PFSK-1 (cell line): ENCODE measurements around the gene USP31.

Source experiments
- FOXP2 ChIP-seq: optimal IDR thresholded peaks from 2 replicates; pipeline ENCODE3; 2011; ENCODE audit warnings: borderline replicate concordance, control low read depth, inconsistent platforms; ENCODE audit not compliant: insufficient read depth; ENCODE audit errors: extremely low read length, extremely low read depth
- POLR2AphosphoS5 ChIP-seq: IDR thresholded peaks from 2 replicates; pipeline ENCODE4 v1.6.1; 2012; ENCODE audit warnings: low read depth, mild to moderate bottlenecking, control low read depth, low read length, moderate library complexity
- REST ChIP-seq, 2 experiments: IDR thresholded peaks; 2 replicates each; pipeline versions ENCODE4 v1.6.1 to v1.8.0; 2011 to 2012; ENCODE audit warnings: low read depth in 2 of 2, low read length in 2 of 2, control low read depth in 1 of 2, inconsistent platforms in 1 of 2, mild to moderate bottlenecking in 1 of 2, moderate library complexity in 1 of 2; ENCODE audit not compliant: insufficient read depth in 1 of 2
- SIN3A ChIP-seq: IDR thresholded peaks from 2 replicates; pipeline ENCODE4 v1.6.1; 2012; ENCODE audit warnings: mild to moderate bottlenecking, low read length, moderate library complexity, borderline replicate concordance; ENCODE audit not compliant: insufficient read depth
- TAF1 ChIP-seq: IDR thresholded peaks from 2 replicates; pipeline ENCODE4 v1.6.1; 2012; ENCODE audit warnings: low read length, control low read depth, borderline replicate concordance; ENCODE audit not compliant: insufficient read depth

The USP31 gene

DNA sequence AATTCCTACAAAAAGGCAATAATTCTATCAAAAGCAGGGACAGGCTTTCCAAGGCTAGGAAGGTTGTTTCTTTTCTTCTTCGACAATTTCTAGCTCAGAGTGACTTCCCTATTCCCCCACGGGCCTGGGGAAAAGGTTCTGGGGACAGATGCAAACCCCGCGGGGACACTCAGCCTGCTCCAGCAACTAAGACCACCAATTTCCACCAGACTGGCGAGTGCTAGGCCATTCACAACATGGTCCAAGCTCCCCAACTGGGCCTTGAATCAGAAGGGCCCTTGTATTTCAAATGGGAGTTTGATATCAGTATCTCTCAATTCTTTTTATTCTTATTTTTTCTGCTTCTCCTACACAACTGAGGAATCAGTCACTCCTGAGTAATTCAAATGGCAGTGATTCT, 86.7 kb downstream of the USP31 start:
- TF ChIP-seq TAF1 (no peak), REST (IDR thresholded peaks at IDR 0.05; ENCODE audit: insufficient read depth in 1 of 2, low read depth in 2 of 2, low read length in 2 of 2) (no peak), FOXP2 (no peak)

- TF ChIP-seq POLR2AphosphoS5 (no peak), FOXP2 (no peak), TAF1 (no peak), REST (IDR thresholded peaks at IDR 0.05; ENCODE audit: insufficient read depth in 1 of 2, low read depth in 2 of 2, low read length in 2 of 2) (no peak), SIN3A (no peak)
Observed at GRCh38 chr16:23061669-23062068, 87.6 kb downstream of the USP31 start.

GRCh38 chr16:23060458-23061320, 88.6 kb downstream of the USP31 start:
- TF ChIP-seq TAF1 (no peak), SIN3A (no peak), FOXP2 (no peak), POLR2AphosphoS5 (no peak), REST (IDR thresholded peaks at IDR 0.05; ENCODE audit: insufficient read depth in 1 of 2, low read depth in 2 of 2, low read length in 2 of 2) (no peak)

- TF ChIP-seq FOXP2 (no peak), TAF1 (no peak), REST (IDR thresholded peaks at IDR 0.05; ENCODE audit: insufficient read depth in 1 of 2, low read depth in 2 of 2, low read length in 2 of 2) (no peak), POLR2AphosphoS5 (no peak), SIN3A (no peak)
Observed at GRCh38 chr16:23059433-23059832, 89.8 kb downstream of the USP31 start.
